H1 (cell line): ENCODE results near the gene KIAA1755. TPM values are rescaled to one million over a fixed set of nuclear protein-coding genes. Genes with fewer than 3 reads are reported as not detected.

ENCODE experiments used
- ASH2L ChIP-seq: fragments of 200-600, 300-600 bp; sonication (generic); IDR thresholded peaks from one replicate; pipeline ENCODE4 v1.7.1; 2017; ENCODE audit warnings: low read length
- CHD2 ChIP-seq: IDR thresholded peaks from 2 replicates; pipeline ENCODE4 v1.6.1; 2012; ENCODE audit warnings: low read length, improper control_type of control experiment
- EGR1 ChIP-seq: IDR thresholded peaks from 2 replicates; pipeline ENCODE4 v1.6.1; 2011; ENCODE audit warnings: low read depth, low read length, borderline replicate concordance
- HDAC2 ChIP-seq, 2 experiments: fragments of 300-600 bp in 1 of 2; sonication (generic) in 1 of 2; IDR thresholded peaks; 2 replicates each; pipeline ENCODE4 v1.6.1; 2011 to 2012; ENCODE audit warnings: low read depth in 2 of 2, low read length in 2 of 2, mild to moderate bottlenecking in 2 of 2, moderate library complexity in 2 of 2, borderline replicate concordance in 1 of 2, inconsistent platforms in 1 of 2
- NRF1 ChIP-seq: IDR thresholded peaks from 2 replicates; pipeline ENCODE4 v1.6.1; 2011; ENCODE audit warnings: mild to moderate bottlenecking, low read depth, low read length, improper control_type of control experiment
- SUZ12 ChIP-seq: fragments of 200-600 bp; sonication (generic); IDR thresholded peaks from 2 replicates; pipeline ENCODE4 v1.6.1; 2012; ENCODE audit warnings: mild to moderate bottlenecking, inconsistent platforms, low read length, moderate library complexity, mixed read lengths
- polyA plus RNA-seq, 7 experiments: library from polyadenylated mRNA; depleted of rRNA in 3 of 7; stranded (reverse) in 5 of 7; unstranded in 2 of 7; fragments of >200 nt in 5 of 7; fragments of 200-250 nt in 2 of 7; gene quantifications; 1 replicate in 5 of 7; 2 replicates in 1 of 7; 4 replicates in 1 of 7; pipeline versions ENCODE4 v1.2.1 to v1.2.3, GENCODE V29; 2011 to 2013; ENCODE audit warnings: missing spikeins in 2 of 7, mixed read lengths in 2 of 7
- total RNA-seq: library from RNA; stranded (reverse); fragmentation: NEBNext Ultra II Directional; extraction: Animal tissue kit (Norgen Biotek cat#: 25700); gene quantifications from 2 replicates; pipeline ENCODE4 v1.2.1, GENCODE V29; 2021
- TF ChIP-seq, protein P1 (sequence below): IDR thresholded peaks from 2 replicates; pipeline ENCODE4 v1.6.1; 2012; ENCODE audit warnings: low read length, inconsistent platforms

KIAA1755 gene
- total and polyA plus RNA-seq, 2 of the 8 experiments (the other 6 are each of a cell fraction or from before 2014, with no cell fraction given): 0.23 TPM; not detected in 1

DNA sequence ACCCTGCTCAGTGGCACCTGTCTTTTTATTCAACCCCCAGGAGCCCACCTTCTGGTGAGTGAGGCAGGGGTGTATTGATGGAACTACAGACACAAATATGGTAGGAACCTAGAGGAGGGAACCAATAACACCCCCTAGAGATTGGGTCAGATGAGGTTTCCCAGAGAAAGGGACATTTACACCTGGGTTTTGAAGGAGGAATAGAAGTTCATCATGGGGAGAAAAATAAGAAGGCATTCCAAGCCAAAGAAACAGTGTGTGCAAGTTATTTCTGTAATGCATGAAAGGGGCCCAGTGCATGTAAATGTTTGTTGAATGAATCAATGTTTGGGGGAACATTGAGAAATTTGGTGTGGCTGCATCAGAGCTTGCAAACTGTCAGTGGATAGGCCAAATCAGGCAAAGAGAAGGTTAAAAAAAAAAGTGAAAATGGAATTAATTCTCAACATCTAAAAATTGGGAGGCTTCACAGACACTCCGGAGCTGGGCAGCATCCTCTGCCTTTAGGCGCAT is 11.1 kb upstream of the KIAA1755 start (continued):
- TF ChIP-seq NRF1: no peak
- TF ChIP-seq, protein P1, sequence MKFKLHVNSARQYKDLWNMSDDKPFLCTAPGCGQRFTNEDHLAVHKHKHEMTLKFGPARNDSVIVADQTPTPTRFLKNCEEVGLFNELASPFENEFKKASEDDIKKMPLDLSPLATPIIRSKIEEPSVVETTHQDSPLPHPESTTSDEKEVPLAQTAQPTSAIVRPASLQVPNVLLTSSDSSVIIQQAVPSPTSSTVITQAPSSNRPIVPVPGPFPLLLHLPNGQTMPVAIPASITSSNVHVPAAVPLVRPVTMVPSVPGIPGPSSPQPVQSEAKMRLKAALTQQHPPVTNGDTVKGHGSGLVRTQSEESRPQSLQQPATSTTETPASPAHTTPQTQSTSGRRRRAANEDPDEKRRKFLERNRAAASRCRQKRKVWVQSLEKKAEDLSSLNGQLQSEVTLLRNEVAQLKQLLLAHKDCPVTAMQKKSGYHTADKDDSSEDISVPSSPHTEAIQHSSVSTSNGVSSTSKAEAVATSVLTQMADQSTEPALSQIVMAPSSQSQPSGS: no peak
- TF ChIP-seq EGR1: no peak
- no peak for TF ChIP-seq CHD2
- TF ChIP-seq SUZ12: no peak
- no peak for TF ChIP-seq ASH2L
- TF ChIP-seq HDAC2 (IDR thresholded peaks at IDR 0.05; ENCODE audit: borderline replicate concordance in 1 of 2, low read depth in 2 of 2, low read length in 2 of 2): no peak
